GM23338 (cell line): ENCODE results near the gene TXNL1. TPM values are rescaled to one million over a fixed set of nuclear protein-coding genes. Genes with fewer than 3 reads are reported as not detected.

Source experiments
- ATAC-seq: fragments of 200-7000 bp; cut with Tn5 transposase; 3 replicates; pipeline ENCODE4 v1.9.1; 2020
- DNase-seq: peaks from one replicate; pipeline ENCODE4 v3.0.0-alpha.2; 2015; ENCODE audit warnings: low spot score
- H2AFZ ChIP-seq: fragments of 200-600 bp; sonication (generic); 2 replicates; pipeline ENCODE4 v1.8.0; 2016; ENCODE audit warnings: antibody characterized with exemption, mild to moderate bottlenecking, moderate library complexity
- H3F3A ChIP-seq: fragments of 200-600 bp; sonication (generic); replicated peaks from 2 replicates; pipeline ENCODE4 v1.8.0; 2017; ENCODE audit warnings: antibody characterized with exemption, mixed run types, low read depth
- H3K27ac ChIP-seq: fragments of 200-600 bp; sonication (generic); 2 replicates; pipeline ENCODE4 v1.6.1; 2016; ENCODE audit warnings: low read depth
- H3K27me3 ChIP-seq: fragments of 200-600 bp; sonication (generic); 2 replicates; pipeline ENCODE4 v1.8.0; 2016; ENCODE audit warnings: mild to moderate bottlenecking, mixed run types, moderate library complexity; ENCODE audit not compliant: insufficient read depth
- H3K36me3 ChIP-seq: fragments of 200-600 bp; sonication (generic); 2 replicates; pipeline ENCODE4 v1.8.0; 2016; ENCODE audit warnings: mild to moderate bottlenecking; ENCODE audit not compliant: insufficient read depth
- H3K4me1 ChIP-seq: fragments of 200-600 bp; sonication (generic); 2 replicates; pipeline ENCODE4 v1.8.0; 2016; ENCODE audit warnings: mild to moderate bottlenecking, moderate library complexity; ENCODE audit not compliant: insufficient read depth
- H3K4me2 ChIP-seq: fragments of 200-600 bp; sonication (generic); 2 replicates; pipeline ENCODE4 v1.7.1; 2017; ENCODE audit warnings: mixed run types
- H3K4me3 ChIP-seq: fragments of 200-600 bp; sonication (generic); 2 replicates; pipeline ENCODE4 v1.6.1; 2016; ENCODE audit warnings: mixed run types
- H3K79me2 ChIP-seq: fragments of 200-600 bp; sonication (generic); replicated peaks from 2 replicates; pipeline ENCODE4 v1.8.0; 2017; ENCODE audit warnings: mild to moderate bottlenecking; ENCODE audit not compliant: insufficient read depth
- H3K9me2 ChIP-seq: fragments of 200-600 bp; sonication (generic); 2 replicates; pipeline ENCODE4 v1.8.0; 2017; ENCODE audit not compliant: insufficient read depth
- H4K20me1 ChIP-seq: fragments of 200-600 bp; sonication (generic); replicated peaks from 2 replicates; pipeline ENCODE4 v1.8.0; 2017; ENCODE audit warnings: mild to moderate bottlenecking; ENCODE audit not compliant: insufficient read depth
- H3K27ac Mint-ChIP-seq: 2 replicates; pipeline ENCODE4 v1.8.0; 2020; ENCODE audit warnings: inconsistent platforms, mild to moderate bottlenecking, moderate library complexity, mixed read lengths
- H3K27me3 Mint-ChIP-seq: 3 replicates; pipeline ENCODE4 v1.8.0; 2022; ENCODE audit warnings: low read depth, mild to moderate bottlenecking, moderate library complexity, mixed read lengths, inconsistent platforms; ENCODE audit not compliant: insufficient read depth, poor library complexity
- H3K36me3 Mint-ChIP-seq: 3 replicates; pipeline ENCODE4 v1.8.0; 2021; ENCODE audit warnings: low read depth, mild to moderate bottlenecking, inconsistent platforms, moderate library complexity, mixed read lengths
- H3K4me1 Mint-ChIP-seq: 3 replicates; pipeline ENCODE4 v1.8.0; 2020; ENCODE audit warnings: mild to moderate bottlenecking, inconsistent platforms, mixed read lengths
- H3K4me3 Mint-ChIP-seq: 3 replicates; pipeline ENCODE4 v1.8.0; 2021; ENCODE audit warnings: moderate library complexity, mild to moderate bottlenecking, inconsistent platforms, mixed read lengths
- H3K9me3 Mint-ChIP-seq: 3 replicates; pipeline ENCODE4 v1.8.0; 2020; ENCODE audit warnings: moderate library complexity, mild to moderate bottlenecking, inconsistent platforms, mixed read lengths
- EZH2 ChIP-seq: fragments of 200-600 bp; sonication (generic); IDR thresholded peaks from one replicate; pipeline ENCODE4 v1.8.0; 2017; ENCODE audit warnings: antibody characterized with exemption, mild to moderate bottlenecking, low read depth; ENCODE audit not compliant: unreplicated experiment
- JUNB ChIP-seq: IDR thresholded peaks from one replicate; pipeline ENCODE4 v1.6.1; 2016; ENCODE audit warnings: antibody characterized with exemption; ENCODE audit not compliant: unreplicated experiment
- NANOG ChIP-seq: IDR thresholded peaks from 2 replicates; pipeline ENCODE4 v1.6.1; 2016; ENCODE audit warnings: antibody characterized with exemption, borderline replicate concordance
- POLR2AphosphoS5 ChIP-seq: IDR thresholded peaks from 2 replicates; pipeline ENCODE4 v1.6.1; 2016; ENCODE audit warnings: antibody characterized with exemption, low read depth
- STAT1 ChIP-seq: IDR thresholded peaks from one replicate; pipeline ENCODE4 v1.6.1; 2016; ENCODE audit warnings: antibody characterized with exemption; ENCODE audit not compliant: unreplicated experiment
- polyA plus RNA-seq: library from polyadenylated mRNA; unstranded; fragments of >200 nt; fragmentation: Nextera tagmentation; extraction: Ambion mirVana; gene quantifications from 2 replicates; pipeline ENCODE4 v1.2.1, GENCODE V29; 2016
- total RNA-seq: library from RNA; depleted of rRNA; stranded (reverse); fragments of >200 nt; shearing (Covaris generic); gene quantifications from 2 replicates; pipeline ENCODE4 v1.2.3, GENCODE V29; 2014; rRNA removed
- TF ChIP-seq, protein P1 (sequence below), 2 experiments: fragments of 200-600 bp in 1 of 2; sonication (generic) in 1 of 2; conservative IDR thresholded peaks; 2 replicates each; pipeline versions ENCODE4 v1.5.1 to v1.6.1; 2016 to 2017; ENCODE audit warnings: antibody characterized with exemption in 2 of 2, low read depth in 2 of 2, mild to moderate bottlenecking in 2 of 2, moderate library complexity in 1 of 2
- TF ChIP-seq, protein P2 (sequence below): IDR thresholded peaks from 2 replicates; pipeline ENCODE4 v1.6.1; 2016; ENCODE audit warnings: antibody characterized with exemption
- TF ChIP-seq, protein P3 (sequence below): IDR thresholded peaks from one replicate; pipeline ENCODE4 v1.6.1; 2018; ENCODE audit warnings: antibody characterized with exemption; ENCODE audit not compliant: unreplicated experiment

TXNL1 gene
- total and polyA plus RNA-seq, 2 experiments from 2014 or later: 73.6 to 135 TPM

DNA sequence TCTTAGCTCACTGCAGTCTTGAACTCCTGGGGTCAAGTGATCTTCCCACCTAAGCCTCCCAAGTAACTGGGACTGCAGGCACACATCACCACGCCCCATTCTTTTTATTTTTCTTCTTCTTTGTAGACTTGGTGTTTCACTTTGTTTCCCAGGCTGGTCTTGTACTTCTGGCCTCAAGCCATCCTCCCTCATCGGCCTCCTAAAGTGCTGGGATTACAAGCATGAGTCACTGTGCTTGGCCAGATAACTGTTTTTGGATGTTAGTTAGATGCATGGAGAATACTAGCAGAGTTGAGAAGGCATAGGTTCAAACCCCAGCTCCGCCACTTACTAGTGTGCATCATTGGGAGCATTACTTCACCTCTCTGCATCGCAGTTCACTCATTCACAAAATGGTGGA, 88.3 kb downstream of the TXNL1 start:
- no peaks in the 10 kb centered on the region for H3K27me3 ChIP-seq
- no peak overlapping the region for H3K4me3 ChIP-seq
- no peaks in the 10 kb centered on the region for H3K4me1 ChIP-seq
- H2AFZ ChIP-seq: no peak overlapping the region
- Mint-ChIP-seq H3K4me3 (no peak overlapping the region), H3K27me3 (no peaks in the 10 kb centered on the region), H3K4me1 (no peaks in the 10 kb centered on the region), H3K9me3 (no peaks in the 10 kb centered on the region), H3K27ac (no peak overlapping the region), H3K36me3 (no peaks in the 10 kb centered on the region)
- peaks cover 10% of the 10 kb centered on the region for H3K9me2 ChIP-seq
- TF ChIP-seq, protein P1, sequence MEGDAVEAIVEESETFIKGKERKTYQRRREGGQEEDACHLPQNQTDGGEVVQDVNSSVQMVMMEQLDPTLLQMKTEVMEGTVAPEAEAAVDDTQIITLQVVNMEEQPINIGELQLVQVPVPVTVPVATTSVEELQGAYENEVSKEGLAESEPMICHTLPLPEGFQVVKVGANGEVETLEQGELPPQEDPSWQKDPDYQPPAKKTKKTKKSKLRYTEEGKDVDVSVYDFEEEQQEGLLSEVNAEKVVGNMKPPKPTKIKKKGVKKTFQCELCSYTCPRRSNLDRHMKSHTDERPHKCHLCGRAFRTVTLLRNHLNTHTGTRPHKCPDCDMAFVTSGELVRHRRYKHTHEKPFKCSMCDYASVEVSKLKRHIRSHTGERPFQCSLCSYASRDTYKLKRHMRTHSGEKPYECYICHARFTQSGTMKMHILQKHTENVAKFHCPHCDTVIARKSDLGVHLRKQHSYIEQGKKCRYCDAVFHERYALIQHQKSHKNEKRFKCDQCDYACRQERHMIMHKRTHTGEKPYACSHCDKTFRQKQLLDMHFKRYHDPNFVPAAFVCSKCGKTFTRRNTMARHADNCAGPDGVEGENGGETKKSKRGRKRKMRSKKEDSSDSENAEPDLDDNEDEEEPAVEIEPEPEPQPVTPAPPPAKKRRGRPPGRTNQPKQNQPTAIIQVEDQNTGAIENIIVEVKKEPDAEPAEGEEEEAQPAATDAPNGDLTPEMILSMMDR (conservative IDR thresholded peaks at IDR 0.05; ENCODE audit: low read depth in 2 of 2): no peak
- no peak for TF ChIP-seq POLR2AphosphoS5
- TF ChIP-seq NANOG: no peak
- TF ChIP-seq, protein P2, sequence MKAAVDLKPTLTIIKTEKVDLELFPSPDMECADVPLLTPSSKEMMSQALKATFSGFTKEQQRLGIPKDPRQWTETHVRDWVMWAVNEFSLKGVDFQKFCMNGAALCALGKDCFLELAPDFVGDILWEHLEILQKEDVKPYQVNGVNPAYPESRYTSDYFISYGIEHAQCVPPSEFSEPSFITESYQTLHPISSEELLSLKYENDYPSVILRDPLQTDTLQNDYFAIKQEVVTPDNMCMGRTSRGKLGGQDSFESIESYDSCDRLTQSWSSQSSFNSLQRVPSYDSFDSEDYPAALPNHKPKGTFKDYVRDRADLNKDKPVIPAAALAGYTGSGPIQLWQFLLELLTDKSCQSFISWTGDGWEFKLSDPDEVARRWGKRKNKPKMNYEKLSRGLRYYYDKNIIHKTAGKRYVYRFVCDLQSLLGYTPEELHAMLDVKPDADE: no peak
- TF ChIP-seq EZH2: no peak
- TF ChIP-seq STAT1: no peak
- TF ChIP-seq, protein P3, sequence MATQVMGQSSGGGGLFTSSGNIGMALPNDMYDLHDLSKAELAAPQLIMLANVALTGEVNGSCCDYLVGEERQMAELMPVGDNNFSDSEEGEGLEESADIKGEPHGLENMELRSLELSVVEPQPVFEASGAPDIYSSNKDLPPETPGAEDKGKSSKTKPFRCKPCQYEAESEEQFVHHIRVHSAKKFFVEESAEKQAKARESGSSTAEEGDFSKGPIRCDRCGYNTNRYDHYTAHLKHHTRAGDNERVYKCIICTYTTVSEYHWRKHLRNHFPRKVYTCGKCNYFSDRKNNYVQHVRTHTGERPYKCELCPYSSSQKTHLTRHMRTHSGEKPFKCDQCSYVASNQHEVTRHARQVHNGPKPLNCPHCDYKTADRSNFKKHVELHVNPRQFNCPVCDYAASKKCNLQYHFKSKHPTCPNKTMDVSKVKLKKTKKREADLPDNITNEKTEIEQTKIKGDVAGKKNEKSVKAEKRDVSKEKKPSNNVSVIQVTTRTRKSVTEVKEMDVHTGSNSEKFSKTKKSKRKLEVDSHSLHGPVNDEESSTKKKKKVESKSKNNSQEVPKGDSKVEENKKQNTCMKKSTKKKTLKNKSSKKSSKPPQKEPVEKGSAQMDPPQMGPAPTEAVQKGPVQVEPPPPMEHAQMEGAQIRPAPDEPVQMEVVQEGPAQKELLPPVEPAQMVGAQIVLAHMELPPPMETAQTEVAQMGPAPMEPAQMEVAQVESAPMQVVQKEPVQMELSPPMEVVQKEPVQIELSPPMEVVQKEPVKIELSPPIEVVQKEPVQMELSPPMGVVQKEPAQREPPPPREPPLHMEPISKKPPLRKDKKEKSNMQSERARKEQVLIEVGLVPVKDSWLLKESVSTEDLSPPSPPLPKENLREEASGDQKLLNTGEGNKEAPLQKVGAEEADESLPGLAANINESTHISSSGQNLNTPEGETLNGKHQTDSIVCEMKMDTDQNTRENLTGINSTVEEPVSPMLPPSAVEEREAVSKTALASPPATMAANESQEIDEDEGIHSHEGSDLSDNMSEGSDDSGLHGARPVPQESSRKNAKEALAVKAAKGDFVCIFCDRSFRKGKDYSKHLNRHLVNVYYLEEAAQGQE: no peak
- no peak for TF ChIP-seq JUNB
- H3K79me2 ChIP-seq: no peaks in the 10 kb centered on the region
- H3K4me2 ChIP-seq: no peak overlapping the region
- ATAC-seq (no peak), DNase-seq (no peak)
- no peaks in the 10 kb centered on the region for H4K20me1 ChIP-seq
- H3F3A ChIP-seq: no peaks in the 10 kb centered on the region
- H3K36me3 ChIP-seq: no peaks in the 10 kb centered on the region
- H3K27ac ChIP-seq: no peak overlapping the region

Other genes starting within 250 kb of the TXNL1 start
- 12.0 and 14.8 TPM in 2 replicates for gene WDR7, start 12.8 kb upstream of the TXNL1 start, total RNA-seq
- gene WDR7, start 12.8 kb upstream of the TXNL1 start, polyA plus RNA-seq: 3.5 and 7.0 TPM in 2 replicates